HL-60 (cell line): ENCODE measurements around the gene MRPL23.

Source experiments
- GABPA ChIP-seq: IDR thresholded peaks from 2 replicates; pipeline ENCODE4 v1.6.1; 2012; ENCODE audit warnings: low read depth
- POLR2AphosphoS5 ChIP-seq: IDR thresholded peaks from 2 replicates; pipeline ENCODE4 v1.6.1; 2012; ENCODE audit warnings: low read depth
- SPI1 ChIP-seq: IDR thresholded peaks from 2 replicates; pipeline ENCODE4 v1.6.1; 2012; ENCODE audit warnings: low read depth, mild to moderate bottlenecking, borderline replicate concordance
- TF ChIP-seq, protein P1 (sequence below): IDR thresholded peaks from one replicate; pipeline ENCODE4 v1.5.1; 2011; ENCODE audit warnings: low read length, control low read depth, inconsistent platforms; ENCODE audit not compliant: insufficient read depth
- TF ChIP-seq, protein P2 (sequence below): IDR thresholded peaks from 2 replicates; pipeline ENCODE4 v1.6.1; 2012; ENCODE audit warnings: low read depth; ENCODE audit not compliant: insufficient replicate concordance

DNA sequence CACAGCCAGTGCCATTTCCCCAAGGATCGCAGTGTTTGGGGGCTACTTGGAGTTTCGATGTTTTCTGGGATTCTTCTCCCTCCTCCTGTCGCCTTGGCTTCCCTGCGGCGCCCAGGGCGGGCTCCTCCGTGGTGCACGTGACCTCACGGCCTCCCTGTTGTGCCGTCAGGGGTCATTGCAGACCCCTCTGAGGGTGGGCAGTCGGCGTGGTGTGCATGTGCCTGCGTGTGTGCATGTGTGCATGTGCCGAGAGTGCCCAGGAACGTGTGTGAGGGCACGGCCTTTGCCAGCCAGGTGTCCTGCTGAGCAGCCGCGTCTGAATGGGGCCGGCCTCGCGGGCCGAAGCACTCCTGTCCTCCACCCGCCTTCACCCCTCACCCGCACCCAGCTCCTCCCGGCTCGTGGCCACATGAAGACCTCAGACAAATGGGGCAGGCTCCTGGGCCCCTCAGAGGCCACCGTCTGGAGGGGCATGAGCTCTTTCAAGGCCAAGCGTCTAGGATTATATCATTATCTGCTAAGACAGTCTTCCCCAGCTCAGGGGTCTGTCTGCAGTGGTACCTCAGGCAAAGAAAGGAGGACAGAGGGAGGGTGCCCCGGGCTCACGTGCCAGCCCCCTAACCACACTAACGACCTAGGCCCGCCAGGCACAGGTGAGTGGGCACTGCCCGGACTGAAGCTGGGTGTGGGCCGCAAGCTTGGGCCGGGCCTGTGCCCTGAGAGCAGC, 9.4 kb upstream of the MRPL23 start:
- TF ChIP-seq, protein P1, sequence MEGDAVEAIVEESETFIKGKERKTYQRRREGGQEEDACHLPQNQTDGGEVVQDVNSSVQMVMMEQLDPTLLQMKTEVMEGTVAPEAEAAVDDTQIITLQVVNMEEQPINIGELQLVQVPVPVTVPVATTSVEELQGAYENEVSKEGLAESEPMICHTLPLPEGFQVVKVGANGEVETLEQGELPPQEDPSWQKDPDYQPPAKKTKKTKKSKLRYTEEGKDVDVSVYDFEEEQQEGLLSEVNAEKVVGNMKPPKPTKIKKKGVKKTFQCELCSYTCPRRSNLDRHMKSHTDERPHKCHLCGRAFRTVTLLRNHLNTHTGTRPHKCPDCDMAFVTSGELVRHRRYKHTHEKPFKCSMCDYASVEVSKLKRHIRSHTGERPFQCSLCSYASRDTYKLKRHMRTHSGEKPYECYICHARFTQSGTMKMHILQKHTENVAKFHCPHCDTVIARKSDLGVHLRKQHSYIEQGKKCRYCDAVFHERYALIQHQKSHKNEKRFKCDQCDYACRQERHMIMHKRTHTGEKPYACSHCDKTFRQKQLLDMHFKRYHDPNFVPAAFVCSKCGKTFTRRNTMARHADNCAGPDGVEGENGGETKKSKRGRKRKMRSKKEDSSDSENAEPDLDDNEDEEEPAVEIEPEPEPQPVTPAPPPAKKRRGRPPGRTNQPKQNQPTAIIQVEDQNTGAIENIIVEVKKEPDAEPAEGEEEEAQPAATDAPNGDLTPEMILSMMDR, result no peak
- TF ChIP-seq, protein P2, sequence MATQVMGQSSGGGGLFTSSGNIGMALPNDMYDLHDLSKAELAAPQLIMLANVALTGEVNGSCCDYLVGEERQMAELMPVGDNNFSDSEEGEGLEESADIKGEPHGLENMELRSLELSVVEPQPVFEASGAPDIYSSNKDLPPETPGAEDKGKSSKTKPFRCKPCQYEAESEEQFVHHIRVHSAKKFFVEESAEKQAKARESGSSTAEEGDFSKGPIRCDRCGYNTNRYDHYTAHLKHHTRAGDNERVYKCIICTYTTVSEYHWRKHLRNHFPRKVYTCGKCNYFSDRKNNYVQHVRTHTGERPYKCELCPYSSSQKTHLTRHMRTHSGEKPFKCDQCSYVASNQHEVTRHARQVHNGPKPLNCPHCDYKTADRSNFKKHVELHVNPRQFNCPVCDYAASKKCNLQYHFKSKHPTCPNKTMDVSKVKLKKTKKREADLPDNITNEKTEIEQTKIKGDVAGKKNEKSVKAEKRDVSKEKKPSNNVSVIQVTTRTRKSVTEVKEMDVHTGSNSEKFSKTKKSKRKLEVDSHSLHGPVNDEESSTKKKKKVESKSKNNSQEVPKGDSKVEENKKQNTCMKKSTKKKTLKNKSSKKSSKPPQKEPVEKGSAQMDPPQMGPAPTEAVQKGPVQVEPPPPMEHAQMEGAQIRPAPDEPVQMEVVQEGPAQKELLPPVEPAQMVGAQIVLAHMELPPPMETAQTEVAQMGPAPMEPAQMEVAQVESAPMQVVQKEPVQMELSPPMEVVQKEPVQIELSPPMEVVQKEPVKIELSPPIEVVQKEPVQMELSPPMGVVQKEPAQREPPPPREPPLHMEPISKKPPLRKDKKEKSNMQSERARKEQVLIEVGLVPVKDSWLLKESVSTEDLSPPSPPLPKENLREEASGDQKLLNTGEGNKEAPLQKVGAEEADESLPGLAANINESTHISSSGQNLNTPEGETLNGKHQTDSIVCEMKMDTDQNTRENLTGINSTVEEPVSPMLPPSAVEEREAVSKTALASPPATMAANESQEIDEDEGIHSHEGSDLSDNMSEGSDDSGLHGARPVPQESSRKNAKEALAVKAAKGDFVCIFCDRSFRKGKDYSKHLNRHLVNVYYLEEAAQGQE, result no peak
- TF ChIP-seq POLR2AphosphoS5 (no peak), GABPA (no peak), SPI1 (no peak)
